HepG2 (cell line): ENCODE results near the gene B4GALT1. TPM values are rescaled to one million over a fixed set of nuclear protein-coding genes. Genes with fewer than 3 reads are reported as not detected.

Experiments
- ATAC-seq: fragments of 200-7000 bp; cut with Tn5 transposase; 3 replicates; pipeline ENCODE4 v1.9.1; 2020; ENCODE audit warnings: mild to moderate bottlenecking, moderate library complexity
- BruUV-seq: library from RNA; stranded (reverse); fragments of 400-500 nt; replicated peaks from 2 replicates; lab custom pipeline; 2021; lab: Mats Ljungman, UMichigan
- CTCF ChIA-PET: fragments of 300-600 bp; formaldehyde crosslinking; extraction: SDS; loops from one replicate; lab custom pipeline; 2021; ENCODE audit warnings: low total read pairs, inconsistent platforms, low intra/inter-chr PET ratio; lab: Yijun Ruan, JAX
- POLR2A ChIA-PET: fragments of 350-600 bp; sonication (Branson Sonifier 250); formaldehyde crosslinking; loops from one replicate; lab custom pipeline; 2020; ENCODE audit warnings: antibody characterized with exemption, inconsistent platforms; lab: Yijun Ruan, JAX
- DNase-seq: peaks from one replicate; pipeline ENCODE4 v3.0.0-alpha.2; 2015; ENCODE audit warnings: low spot score
- FAIRE-seq: peaks from 3 replicates; lab custom pipeline; 2011; peaks lifted over from hg19 to GRCh38; lab: Jason Lieb, UNC
- H2AFZ ChIP-seq: one replicate; pipeline ENCODE4 v1.6.1; 2011; ENCODE audit warnings: low read length, inconsistent platforms
- H3K27ac ChIP-seq: fragments of 300-600 bp; 3 replicates; pipeline ENCODE4 v1.8.0; 2011; ENCODE audit warnings: mixed run types, mild to moderate bottlenecking, mixed read lengths, low read length, inconsistent platforms; ENCODE audit not compliant: insufficient read depth; ENCODE audit errors: extremely low read length
- H3K27me3 ChIP-seq, 2 experiments: fragments of 200-600 bp in 1 of 2; 2 replicates in 1 of 2; 3 replicates in 1 of 2; pipeline versions ENCODE4 v1.6.0 to v1.8.0; 2011; ENCODE audit warnings: low read length in 2 of 2, mild to moderate bottlenecking in 2 of 2, moderate library complexity in 2 of 2, inconsistent platforms in 1 of 2; ENCODE audit not compliant: insufficient read depth in 2 of 2, control insufficient read depth in 1 of 2
- H3K36me3 ChIP-seq, 2 experiments: fragments of 200-600 bp in 1 of 2; replicated peaks in 1 of 2; 2 replicates in 1 of 2; 3 replicates in 1 of 2; pipeline versions ENCODE4 v1.5.1 to v1.8.0; 2011; ENCODE audit warnings: low read length in 2 of 2, inconsistent platforms in 1 of 2; ENCODE audit not compliant: insufficient read depth in 2 of 2, control insufficient read depth in 1 of 2
- H3K4me1 ChIP-seq: 2 replicates; pipeline ENCODE4 v1.5.1; 2012; ENCODE audit warnings: low read length, inconsistent platforms; ENCODE audit not compliant: insufficient read depth
- H3K4me2 ChIP-seq: 2 replicates; pipeline ENCODE4 v1.6.0; 2011; ENCODE audit warnings: low read depth, low read length, inconsistent platforms
- H3K4me3 ChIP-seq, 3 experiments: fragments of 200-600 bp in 1 of 3; sonication (generic), shearing (Covaris generic) in 1 of 3; replicated peaks in 1 of 3; 2 replicates each; pipeline ENCODE4 v1.5.1; 2011 to 2016; ENCODE audit warnings: low read length in 3 of 3, inconsistent platforms in 2 of 3, low read depth in 2 of 3, mild to moderate bottlenecking in 2 of 3, control low read depth in 1 of 3, mixed read lengths in 1 of 3; ENCODE audit not compliant: insufficient read depth in 1 of 3
- H3K79me2 ChIP-seq: one replicate; pipeline ENCODE4 v1.6.1; 2011; ENCODE audit warnings: low read length, inconsistent platforms; ENCODE audit not compliant: insufficient read depth
- H3K9ac ChIP-seq: 2 replicates; pipeline ENCODE4 v1.6.0; 2011; ENCODE audit warnings: mild to moderate bottlenecking, low read depth, low read length, inconsistent platforms; ENCODE audit not compliant: insufficient read depth
- H3K9me3 ChIP-seq: 2 replicates; pipeline ENCODE4 v1.5.1; 2012; ENCODE audit warnings: mild to moderate bottlenecking, low read length
- H4K20me1 ChIP-seq: 2 replicates; pipeline ENCODE4 v1.6.0; 2011; ENCODE audit warnings: inconsistent platforms, mild to moderate bottlenecking, low read length, moderate library complexity; ENCODE audit not compliant: insufficient read depth
- EHMT2 ChIP-seq: fragments of 200-600 bp; sonication (generic); IDR thresholded peaks from 2 replicates; pipeline ENCODE4 v1.7.0; 2017; ENCODE audit warnings: antibody characterized with exemption, low read depth, low read length, borderline replicate concordance
- FOXP1 ChIP-seq, 2 experiments: fragments of 450-650 bp in 1 of 2; IDR thresholded peaks; 2 replicates each; pipeline ENCODE4 v1.6.1; 2017 to 2018; ENCODE audit warnings: antibody characterized with exemption in 1 of 2
- GTF2F1 ChIP-seq: fragments of 150-350 bp; IDR thresholded peaks from 2 replicates; pipeline ENCODE4 v1.6.1; 2014; ENCODE audit warnings: low read length
- SNAI1 ChIP-seq: sonication (generic); formaldehyde crosslinking; IDR thresholded peaks from 2 replicates; pipeline ENCODE4 v1.5.0; 2020; ENCODE audit warnings: mild to moderate bottlenecking, missing genetic modification reagents, borderline replicate concordance
- ZNF777 ChIP-seq: sonication (generic); formaldehyde crosslinking; IDR thresholded peaks from 2 replicates; pipeline ENCODE4 v1.4.0; 2020; ENCODE audit warnings: missing genetic modification reagents
- WGBS: methylation state at CpG from one replicate; pipeline ENCODE4 v1.1.6; 2017; ENCODE audit warnings: low lambda C conversion rate; 5-methylcytosine and 5-hydroxymethylcytosine counted together
- in situ Hi-C: cut with HindIII; loops from 2 replicates; pipeline ENCODE4 v1.10.0; 2017; ENCODE audit warnings: low pct_unique_long_range_greater_than_20kb; ENCODE audit not compliant: extremely low pct_ligation_motif_present
- intact Hi-C: fragments of 100-400 bp; cut with micrococcal nuclease; formaldehyde crosslinking; loops from one replicate; pipeline ENCODE4 v1.10.0; 2022; ENCODE audit not compliant: unreplicated experiment
- polyA plus RNA-seq, 8 experiments: library from polyadenylated mRNA; depleted of rRNA in 3 of 8; stranded (reverse) in 7 of 8; unstranded in 1 of 8; fragments of >200 nt; fragmentation: Illumina TruSeq in 4 of 8; extraction: Trizol in 4 of 8; gene quantifications; 2 replicates each; pipeline versions ENCODE4 v1.2.1 to v1.2.3, GENCODE V29; 2011 to 2016; ENCODE audit warnings: low read depth in 4 of 8, missing spikeins in 1 of 8, mixed read lengths in 1 of 8; ENCODE audit not compliant: insufficient read depth in 1 of 8
- total RNA-seq, 5 experiments: library from RNA; depleted of rRNA; stranded (reverse); fragments of >200 nt; fragmentation: Illumina TruSeq; extraction: Trizol; gene quantifications; 2 replicates each; pipeline ENCODE4 v1.2.3, GENCODE V29; 2016; ENCODE audit warnings: low read depth in 1 of 5
- TF ChIP-seq, protein P1 (sequence below): sonication (generic); formaldehyde crosslinking; IDR thresholded peaks from 2 replicates; pipeline ENCODE4 v1.4.0; 2020; ENCODE audit warnings: mild to moderate bottlenecking, missing genetic modification reagents
- TF ChIP-seq, protein P2 (sequence below): sonication (generic); formaldehyde crosslinking; conservative IDR thresholded peaks from 2 replicates; pipeline ENCODE4 v1.4.0; 2020; ENCODE audit warnings: missing genetic modification reagents
- TF ChIP-seq, protein P3 (sequence below): sonication (generic); formaldehyde crosslinking; IDR thresholded peaks from 2 replicates; pipeline ENCODE4 v1.5.1; 2020; ENCODE audit warnings: missing genetic modification reagents, mild to moderate bottlenecking, borderline replicate concordance
- TF ChIP-seq, protein P4 (sequence below): sonication (generic); formaldehyde crosslinking; IDR thresholded peaks from 2 replicates; pipeline ENCODE4 v1.4.0; 2020; ENCODE audit warnings: missing genetic modification reagents, borderline replicate concordance

Gene B4GALT1
- total and polyA plus RNA-seq, 2 of the 13 experiments (the other 11 are each of a cell fraction or from before 2014, with no cell fraction given), result 15.7 to 33.5 TPM

DNA sequence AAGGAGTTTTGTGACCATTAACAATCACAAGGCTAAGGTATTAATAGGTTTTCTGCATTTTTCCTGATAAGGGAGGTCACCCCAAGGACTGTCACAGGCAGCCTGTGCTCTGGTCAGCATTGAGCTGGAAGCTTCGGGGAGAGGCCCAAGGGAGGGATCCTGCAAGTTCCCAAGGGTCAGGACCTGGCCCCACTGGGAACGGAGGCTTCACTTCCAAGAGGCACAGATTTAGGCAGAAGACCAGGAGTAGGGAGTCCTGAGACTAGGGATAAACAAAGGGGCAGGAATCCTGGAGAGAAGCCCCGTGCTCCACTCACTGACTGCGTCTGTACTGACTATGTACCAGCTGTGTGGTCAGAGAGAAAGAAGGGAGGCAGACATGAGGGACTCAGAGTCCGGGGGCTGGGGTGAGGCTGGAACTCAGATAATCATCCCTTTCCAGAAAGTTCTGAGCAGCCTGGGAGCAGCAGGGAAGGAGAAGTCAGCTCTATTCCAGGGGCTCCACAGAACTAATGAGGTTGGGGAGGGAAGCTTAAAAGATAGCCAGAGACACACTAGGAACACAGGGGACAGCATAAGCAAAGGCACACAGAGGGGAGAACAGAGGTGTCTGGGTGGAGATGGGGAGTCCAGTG is 37.8 kb downstream of the B4GALT1 start:
- Histone ChIP-seq H3K9me3 (no peaks in the 10 kb centered on the region), H3K79me2 (peaks cover 3% of the 10 kb centered on the region), H3K9ac (no peak overlapping the region), H3K4me3 (no peak overlapping the region), H2AFZ (no peak overlapping the region), H3K4me1 (peaks cover 22% of the 10 kb centered on the region), H3K36me3 (peaks cover 24 to 72% of the 10 kb centered on the region in 2 experiments), H3K27ac (no peak overlapping the region), H3K27me3 (no peaks in the 10 kb centered on the region), H4K20me1 (peaks cover 13% of the 10 kb centered on the region), H3K4me2 (no peak overlapping the region)
- no TSS peak for BruUV-seq
- intact Hi-C loops, result no loop called here
- CTCF ChIA-PET, result no interaction called here
- 100% methylated on average over 3 of the region's 5 CpGs for WGBS
- in situ Hi-C loops, result no loop called here
- TF ChIP-seq, protein P1, sequence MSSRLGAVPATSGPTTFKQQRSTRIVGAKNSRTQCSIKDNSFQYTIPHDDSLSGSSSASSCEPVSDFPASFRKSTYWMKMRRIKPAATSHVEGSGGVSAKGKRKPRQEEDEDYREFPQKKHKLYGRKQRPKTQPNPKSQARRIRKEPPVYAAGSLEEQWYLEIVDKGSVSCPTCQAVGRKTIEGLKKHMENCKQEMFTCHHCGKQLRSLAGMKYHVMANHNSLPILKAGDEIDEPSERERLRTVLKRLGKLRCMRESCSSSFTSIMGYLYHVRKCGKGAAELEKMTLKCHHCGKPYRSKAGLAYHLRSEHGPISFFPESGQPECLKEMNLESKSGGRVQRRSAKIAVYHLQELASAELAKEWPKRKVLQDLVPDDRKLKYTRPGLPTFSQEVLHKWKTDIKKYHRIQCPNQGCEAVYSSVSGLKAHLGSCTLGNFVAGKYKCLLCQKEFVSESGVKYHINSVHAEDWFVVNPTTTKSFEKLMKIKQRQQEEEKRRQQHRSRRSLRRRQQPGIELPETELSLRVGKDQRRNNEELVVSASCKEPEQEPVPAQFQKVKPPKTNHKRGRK (CRISPR knock-in tag), result no peak
- TF ChIP-seq, protein P2, sequence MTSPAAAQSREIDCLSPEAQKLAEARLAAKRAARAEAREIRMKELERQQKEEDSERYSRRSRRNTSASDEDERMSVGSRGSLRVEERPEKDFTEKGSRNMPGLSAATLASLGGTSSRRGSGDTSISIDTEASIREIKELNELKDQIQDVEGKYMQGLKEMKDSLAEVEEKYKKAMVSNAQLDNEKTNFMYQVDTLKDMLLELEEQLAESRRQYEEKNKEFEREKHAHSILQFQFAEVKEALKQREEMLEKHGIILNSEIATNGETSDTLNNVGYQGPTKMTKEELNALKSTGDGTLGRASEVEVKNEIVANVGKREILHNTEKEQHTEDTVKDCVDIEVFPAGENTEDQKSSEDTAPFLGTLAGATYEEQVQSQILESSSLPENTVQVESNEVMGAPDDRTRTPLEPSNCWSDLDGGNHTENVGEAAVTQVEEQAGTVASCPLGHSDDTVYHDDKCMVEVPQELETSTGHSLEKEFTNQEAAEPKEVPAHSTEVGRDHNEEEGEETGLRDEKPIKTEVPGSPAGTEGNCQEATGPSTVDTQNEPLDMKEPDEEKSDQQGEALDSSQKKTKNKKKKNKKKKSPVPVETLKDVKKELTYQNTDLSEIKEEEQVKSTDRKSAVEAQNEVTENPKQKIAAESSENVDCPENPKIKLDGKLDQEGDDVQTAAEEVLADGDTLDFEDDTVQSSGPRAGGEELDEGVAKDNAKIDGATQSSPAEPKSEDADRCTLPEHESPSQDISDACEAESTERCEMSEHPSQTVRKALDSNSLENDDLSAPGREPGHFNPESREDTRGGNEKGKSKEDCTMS (CRISPR knock-in tag), result no peak
- TF ChIP-seq, protein P3, sequence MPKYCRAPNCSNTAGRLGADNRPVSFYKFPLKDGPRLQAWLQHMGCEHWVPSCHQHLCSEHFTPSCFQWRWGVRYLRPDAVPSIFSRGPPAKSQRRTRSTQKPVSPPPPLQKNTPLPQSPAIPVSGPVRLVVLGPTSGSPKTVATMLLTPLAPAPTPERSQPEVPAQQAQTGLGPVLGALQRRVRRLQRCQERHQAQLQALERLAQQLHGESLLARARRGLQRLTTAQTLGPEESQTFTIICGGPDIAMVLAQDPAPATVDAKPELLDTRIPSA, result no peak
- TF ChIP-seq EHMT2 (no peak), GTF2F1 (no peak), SNAI1 (CRISPR knock-in tag) (no peak), FOXP1 (IDR thresholded peaks at IDR 0.05) (no peak), FOXP1 (CRISPR knock-in tag; IDR thresholded peaks at IDR 0.05) (no peak), ZNF777 (CRISPR knock-in tag) (no peak)
- TF ChIP-seq, protein P4, sequence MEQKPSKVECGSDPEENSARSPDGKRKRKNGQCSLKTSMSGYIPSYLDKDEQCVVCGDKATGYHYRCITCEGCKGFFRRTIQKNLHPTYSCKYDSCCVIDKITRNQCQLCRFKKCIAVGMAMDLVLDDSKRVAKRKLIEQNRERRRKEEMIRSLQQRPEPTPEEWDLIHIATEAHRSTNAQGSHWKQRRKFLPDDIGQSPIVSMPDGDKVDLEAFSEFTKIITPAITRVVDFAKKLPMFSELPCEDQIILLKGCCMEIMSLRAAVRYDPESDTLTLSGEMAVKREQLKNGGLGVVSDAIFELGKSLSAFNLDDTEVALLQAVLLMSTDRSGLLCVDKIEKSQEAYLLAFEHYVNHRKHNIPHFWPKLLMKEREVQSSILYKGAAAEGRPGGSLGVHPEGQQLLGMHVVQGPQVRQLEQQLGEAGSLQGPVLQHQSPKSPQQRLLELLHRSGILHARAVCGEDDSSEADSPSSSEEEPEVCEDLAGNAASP (CRISPR knock-in tag), result no peak
- FAIRE-seq (no peak), ATAC-seq (no peak), DNase-seq (no peak)
- POLR2A ChIA-PET, result no interaction called here
